Measurements from ENCODE around the gene RNF41. TPM values are rescaled to one million over a fixed set of nuclear protein-coding genes. Genes with fewer than 3 reads are reported as not detected.

RNF41 gene
- total and polyA plus RNA-seq, 2 experiments from 2014 or later = 17.3 to 37.2 TPM

DNA sequence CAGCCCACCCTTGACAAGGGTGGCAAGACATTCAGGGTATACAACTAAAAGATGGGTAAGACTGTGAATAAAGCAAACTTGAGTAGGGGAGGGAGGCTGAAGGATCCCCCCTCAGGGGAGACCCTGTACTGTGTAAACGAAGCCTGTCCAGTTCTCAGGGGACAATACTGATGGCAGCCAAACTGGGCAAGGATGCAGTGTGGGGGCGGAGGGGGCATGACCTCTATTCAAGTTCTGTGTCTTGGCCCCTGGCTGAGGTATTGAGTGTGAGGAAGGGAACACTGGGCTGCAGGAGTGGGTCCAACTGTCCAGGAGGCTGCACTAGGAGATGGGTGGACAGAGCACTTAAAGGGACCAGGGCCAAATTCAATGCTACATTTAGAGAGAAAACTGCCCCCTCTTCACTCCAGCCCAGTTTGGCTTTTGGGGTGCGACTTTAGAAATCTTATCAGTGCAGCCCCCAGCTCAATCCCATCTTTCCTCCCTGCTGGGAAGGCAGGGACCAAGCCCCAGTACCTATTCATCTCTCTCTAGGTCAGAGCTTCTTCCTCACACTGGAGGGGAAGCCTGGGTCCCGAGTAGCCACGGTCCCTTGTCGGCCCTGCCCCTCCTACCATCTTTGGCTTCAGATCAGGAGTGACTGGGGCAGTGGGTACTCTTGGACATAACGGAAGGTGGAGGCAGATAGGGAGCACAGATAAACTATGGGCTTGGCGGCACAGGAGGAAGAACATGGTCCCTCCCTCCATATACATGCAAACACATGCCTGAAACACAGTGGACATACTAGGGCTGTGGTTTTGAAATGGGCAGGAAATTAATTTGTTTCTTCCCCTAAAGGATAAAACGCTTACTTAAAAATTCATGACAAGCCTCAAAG, 19.9 kb upstream of the RNF41 start:
- no peaks in the 10 kb centered on the region for H3K9me3 ChIP-seq (ENCODE audit: low read depth)
- H3K4me3 ChIP-seq = no peak overlapping the region
- peaks cover 43% of the 10 kb centered on the region for H3K36me3 ChIP-seq
- no peaks in the 10 kb centered on the region for H3K4me1 ChIP-seq (ENCODE audit: low read depth)
- no peak for TF ChIP-seq CTCF (IDR thresholded peaks at IDR 0.05; ENCODE audit: low read depth, low read length)
- no peaks in the 10 kb centered on the region for H3K27me3 ChIP-seq
- no peak for DNase-seq (ENCODE audit: low read depth in 1 of 2, low spot score in 1 of 2)
- H3K27ac ChIP-seq = no peak overlapping the region

GRCh38 chr12:56237552-56237951, 15.8 kb upstream of the RNF41 start:
- TF ChIP-seq CTCF (IDR thresholded peaks at IDR 0.05; ENCODE audit: low read depth, low read length) = no peak
- Histone ChIP-seq H3K4me1 (ENCODE audit: low read depth) (no peaks in the 10 kb centered on the region), H3K36me3 (peaks cover 10% of the 10 kb centered on the region), H3K9me3 (ENCODE audit: low read depth) (no peaks in the 10 kb centered on the region), H3K4me3 (no peak overlapping the region), H3K27ac (no peak overlapping the region), H3K27me3 (no peaks in the 10 kb centered on the region)
- no peak for DNase-seq (ENCODE audit: low read depth in 1 of 2, low spot score in 1 of 2)

- no peak overlapping the region for H3K27ac ChIP-seq
- TF ChIP-seq CTCF (IDR thresholded peaks at IDR 0.05; ENCODE audit: low read depth, low read length) = no peak
- H3K4me1 ChIP-seq (ENCODE audit: low read depth) = no peaks in the 10 kb centered on the region
- H3K36me3 ChIP-seq = peaks cover 7% of the 10 kb centered on the region
- no peak overlapping the region for H3K4me3 ChIP-seq
- no peaks in the 10 kb centered on the region for H3K9me3 ChIP-seq (ENCODE audit: low read depth)
- no peaks in the 10 kb centered on the region for H3K27me3 ChIP-seq
- no peak for DNase-seq (ENCODE audit: low read depth in 1 of 2, low spot score in 1 of 2)
Measured at GRCh38 chr12:56236985-56237384, 15.3 kb upstream of the RNF41 start.

- peaks cover 7% of the 10 kb centered on the region for H3K36me3 ChIP-seq
- no peak for TF ChIP-seq CTCF (IDR thresholded peaks at IDR 0.05; ENCODE audit: low read depth, low read length)
- H3K4me1 ChIP-seq (ENCODE audit: low read depth) = no peaks in the 10 kb centered on the region
- H3K4me3 ChIP-seq = no peak overlapping the region
- no peaks in the 10 kb centered on the region for H3K9me3 ChIP-seq (ENCODE audit: low read depth)
- DNase-seq (ENCODE audit: low read depth in 1 of 2, low spot score in 1 of 2) = no peak
- no peak overlapping the region for H3K27ac ChIP-seq
- no peaks in the 10 kb centered on the region for H3K27me3 ChIP-seq
Measured at GRCh38 chr12:56236091-56236490, 14.4 kb upstream of the RNF41 start.

DNA sequence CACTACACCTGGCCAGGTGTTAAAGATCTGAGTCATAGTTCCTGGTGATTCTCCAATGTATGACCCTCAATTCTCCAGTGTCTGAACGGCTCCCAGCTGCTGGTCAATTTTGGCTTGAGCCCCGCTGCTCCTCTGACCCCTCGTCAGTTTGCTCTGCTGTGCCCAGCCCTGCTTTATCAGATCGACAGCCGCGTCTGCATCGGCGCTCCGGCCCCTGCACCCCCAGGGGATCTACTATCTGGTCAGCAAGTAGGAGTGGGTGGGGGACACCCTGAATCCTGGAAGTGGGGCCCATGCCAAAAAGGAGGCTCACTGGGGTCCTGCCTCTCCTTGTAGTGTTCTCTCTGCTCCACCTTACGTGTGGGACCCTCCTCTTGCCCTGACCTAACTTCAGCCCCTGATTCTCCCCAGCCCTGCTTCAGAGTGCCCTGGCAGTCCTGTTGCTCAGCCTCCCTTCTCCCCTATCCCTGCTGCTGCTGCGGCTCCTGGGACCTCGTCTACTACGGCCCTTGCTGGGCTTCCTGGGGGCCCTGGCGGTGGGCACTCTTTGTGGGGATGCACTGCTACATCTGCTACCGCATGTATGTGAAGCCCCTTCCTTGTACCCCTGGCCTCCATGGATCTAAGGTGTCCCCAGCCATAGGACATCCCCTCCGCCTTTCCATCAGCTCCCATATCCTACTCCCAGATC, 13.2 kb upstream of the RNF41 start:
- Histone ChIP-seq H3K4me1 (ENCODE audit: low read depth) (no peaks in the 10 kb centered on the region), H3K9me3 (ENCODE audit: low read depth) (no peaks in the 10 kb centered on the region), H3K36me3 (peaks cover 1% of the 10 kb centered on the region), H3K27ac (no peak overlapping the region), H3K4me3 (no peak overlapping the region), H3K27me3 (no peaks in the 10 kb centered on the region)
- no peak for DNase-seq (ENCODE audit: low read depth in 1 of 2, low spot score in 1 of 2)
- TF ChIP-seq CTCF (IDR thresholded peaks at IDR 0.05; ENCODE audit: low read depth, low read length) = no peak

Measured in cardiac muscle cell (in vitro differentiated cells and primary cell).